K562 (cell line): ENCODE data around the gene TCEA3. TPM values are rescaled to one million over a fixed set of nuclear protein-coding genes. Genes with fewer than 3 reads are reported as not detected.

ENCODE experiments used
- ARID1B ChIP-seq: fragments of 450-650 bp; IDR thresholded peaks from 2 replicates; pipeline ENCODE4 v1.6.1; 2016; ENCODE audit warnings: antibody characterized with exemption, mild to moderate bottlenecking, inconsistent platforms
- CBX2 ChIP-seq: fragments of 200-600 bp; sonication (generic); IDR thresholded peaks from one replicate; pipeline ENCODE4 v1.6.1; 2012; ENCODE audit warnings: mild to moderate bottlenecking, low read length, inconsistent platforms; ENCODE audit not compliant: insufficient read depth, poor library complexity, severe bottlenecking
- E2F1 ChIP-seq: sonication (generic); formaldehyde crosslinking; IDR thresholded peaks from 2 replicates; pipeline ENCODE4 v1.8.1; 2023; ENCODE audit warnings: mild to moderate bottlenecking, missing genetic modification reagents, moderate library complexity
- E2F6 ChIP-seq, 2 experiments: IDR thresholded peaks; 2 replicates each; pipeline ENCODE4 v1.6.1; 2011; ENCODE audit warnings: borderline replicate concordance in 1 of 2, control low read depth in 1 of 2, low read depth in 1 of 2, low read length in 1 of 2, mild to moderate bottlenecking in 1 of 2, mixed read lengths in 1 of 2, moderate library complexity in 1 of 2; ENCODE audit not compliant: insufficient read depth in 1 of 2, insufficient read length in 1 of 2, poor library complexity in 1 of 2, severe bottlenecking in 1 of 2; ENCODE audit errors: extremely low read depth in 1 of 2
- ELF1 ChIP-seq: fragments of 200-800 bp; sonication (Bioruptor generic); IDR thresholded peaks from 2 replicates; pipeline ENCODE4 v1.6.1; 2016; ENCODE audit warnings: missing genetic modification characterization, missing compliant biosample characterization
- HMBOX1 ChIP-seq: sonication (generic); IDR thresholded peaks from 2 replicates; pipeline ENCODE4 v1.6.1; 2016
- HNRNPLL ChIP-seq: fragments of 200-400 bp; formaldehyde crosslinking; IDR thresholded peaks from 2 replicates; pipeline ENCODE4 v1.6.1; 2017; ENCODE audit warnings: low read length, low read depth, mild to moderate bottlenecking; ENCODE audit not compliant: poor library complexity, severe bottlenecking
- ID3 ChIP-seq, 2 experiments: fragments of 250-450 bp in 1 of 2; fragments of 450-650 bp in 1 of 2; sonication (Bioruptor Pico) in 1 of 2; IDR thresholded peaks; 2 replicates each; pipeline versions ENCODE4 v1.6.1 to v1.8.0; 2016 to 2021; ENCODE audit warnings: mild to moderate bottlenecking in 2 of 2, moderate library complexity in 2 of 2, missing compliant biosample characterization in 1 of 2, missing genetic modification characterization in 1 of 2
- IRF9 ChIP-seq: fragments of 450-650 bp; IDR thresholded peaks from 2 replicates; pipeline ENCODE4 v1.6.1; 2016; ENCODE audit warnings: missing biosample characterization, missing genetic modification characterization
- KAT7 ChIP-seq: sonication (generic); formaldehyde crosslinking; IDR thresholded peaks from 2 replicates; pipeline ENCODE4 v1.8.0; 2022; ENCODE audit warnings: missing genetic modification reagents, mild to moderate bottlenecking, borderline replicate concordance
- MAX ChIP-seq: sonication (generic); formaldehyde crosslinking; IDR thresholded peaks from 2 replicates; pipeline ENCODE4 v1.9.0; 2022; ENCODE audit warnings: mild to moderate bottlenecking, missing genetic modification reagents
- NEUROD1 ChIP-seq: fragments of 150-350 bp; IDR thresholded peaks from 2 replicates; pipeline ENCODE4 v1.6.1; 2014; ENCODE audit warnings: borderline replicate concordance, low read length, low read depth; ENCODE audit not compliant: partially characterized antibody
- NR2C2 ChIP-seq, 2 experiments: fragments of 200-800 bp in 1 of 2; sonication (Bioruptor generic) in 1 of 2; sonication (generic) in 1 of 2; formaldehyde crosslinking in 1 of 2; IDR thresholded peaks; 2 replicates each; pipeline versions ENCODE4 v1.6.1 to v1.8.0; 2016 to 2022; ENCODE audit warnings: mild to moderate bottlenecking in 1 of 2, missing compliant biosample characterization in 1 of 2, missing genetic modification characterization in 1 of 2, missing genetic modification reagents in 1 of 2
- POLR2AphosphoS5 ChIP-seq: IDR thresholded peaks from 2 replicates; pipeline ENCODE4 v1.6.1; 2011; ENCODE audit warnings: mild to moderate bottlenecking, low read depth, low read length, moderate library complexity; ENCODE audit not compliant: control insufficient read depth, insufficient read depth
- PURB ChIP-seq: sonication (generic); formaldehyde crosslinking; IDR thresholded peaks from 2 replicates; pipeline ENCODE4 v1.9.0; 2021; ENCODE audit warnings: low read depth, mild to moderate bottlenecking, missing genetic modification reagents
- TBP ChIP-seq: optimal IDR thresholded peaks from 2 replicates; pipeline ENCODE3; 2011; ENCODE audit warnings: low read depth, low read length, improper control_type of control experiment
- ZBED1 ChIP-seq: IDR thresholded peaks from 2 replicates; pipeline ENCODE4 v1.6.1; 2014
- ZNF24 ChIP-seq: fragments of 450-650 bp; IDR thresholded peaks from 2 replicates; pipeline ENCODE4 v1.6.1; 2016
- ZNF79 ChIP-seq: fragments of 250-450 bp; sonication (Bioruptor Pico); IDR thresholded peaks from 2 replicates; pipeline ENCODE4 v1.4.0; 2020; ENCODE audit warnings: low read depth, mild to moderate bottlenecking, moderate library complexity
- polyA plus RNA-seq, 8 experiments: library from polyadenylated mRNA; depleted of rRNA in 4 of 8; stranded (reverse) in 5 of 8; unstranded in 3 of 8; fragments of >200 nt; fragmentation: Nextera tagmentation in 2 of 8; fragmentation: Illumina TruSeq in 1 of 8; extraction: Ambion mirVana in 2 of 8; extraction: Trizol in 1 of 8; gene quantifications; 2 replicates each; pipeline versions ENCODE4 v1.2.1 to v1.2.3, GENCODE V29; 2011 to 2014; ENCODE audit warnings: inconsistent platforms in 1 of 8, missing spikeins in 1 of 8
- total RNA-seq, 7 experiments: library from RNA; depleted of rRNA in 6 of 7; stranded (reverse); fragments of >200 nt in 6 of 7; fragmentation: Illumina TruSeq in 2 of 7; extraction: Trizol in 2 of 7; gene quantifications; 2 replicates each; pipeline versions ENCODE4 v1.2.1 to v1.2.3, GENCODE V29; 2011 to 2021; ENCODE audit warnings: low replicate concordance in 1 of 7

TCEA3 gene
- total and polyA plus RNA-seq, 9 of the 15 experiments (the other 6 are each of a cell fraction or from before 2014, with no cell fraction given) = 0.03 to 0.55 (median 0.36) TPM

GRCh38 chr1:23371987-23372880 is 52.3 kb downstream of the TCEA3 start (continued):
- peak; percentile 66 to 90 for TF ChIP-seq E2F6 (IDR thresholded peaks at IDR 0.05; ENCODE audit: borderline replicate concordance in 1 of 2, extremely low read depth in 1 of 2, insufficient read depth in 1 of 2, insufficient read length in 1 of 2, low read depth in 1 of 2, low read length in 1 of 2, poor library complexity in 1 of 2, severe bottlenecking in 1 of 2)
- no peak for TF ChIP-seq ZNF79 (CRISPR knock-in tag)
- TF ChIP-seq ID3 (CRISPR knock-in tag; IDR thresholded peaks at IDR 0.05) = no peak
- 0 out of 2 replicates have a peak, but pooled peaks have one; percentile 20 for TF ChIP-seq ID3 (tag; IDR thresholded peaks at IDR 0.05)
- TF ChIP-seq ARID1B = 0 out of 2 replicates have a peak, but pooled peaks have one; percentile 7
- peak; percentile 19 for TF ChIP-seq NEUROD1
- no peak for TF ChIP-seq PURB (CRISPR knock-in tag)
- no peak for TF ChIP-seq E2F1 (CRISPR knock-in tag)
- TF ChIP-seq MAX (CRISPR knock-in tag) = peak; percentile 66
- no peak for TF ChIP-seq ZBED1
- no peak for TF ChIP-seq ZNF24
- no peak for TF ChIP-seq HMBOX1
- TF ChIP-seq TBP = no peak
- TF ChIP-seq HNRNPLL = no peak
- no peak for TF ChIP-seq ELF1 (tag)
- TF ChIP-seq NR2C2 (CRISPR knock-in tag; IDR thresholded peaks at IDR 0.05) = 0 out of 2 replicates have a peak, but pooled peaks have one; percentile 11
- TF ChIP-seq NR2C2 (tag; IDR thresholded peaks at IDR 0.05) = no peak
- no peak for TF ChIP-seq KAT7
- no peak for TF ChIP-seq IRF9
- TF ChIP-seq CBX2 = no peak
- TF ChIP-seq POLR2AphosphoS5 = no peak
